Activated CD8-positive, alpha-beta memory T cell treated with anti-CD3 and anti-CD28 coated beads for 1 hour (primary cell): Measurements from ENCODE around the gene PPFIA1.

Source experiments
- DNase-seq, 2 donors: peaks; one replicate each; pipeline ENCODE4 v3.0.0-alpha.2; 2020; ENCODE audit warnings: low read depth in 1 of 2; ENCODE audit errors: extremely low read depth in 1 of 2

The PPFIA1 gene

GRCh38 chr11:70428701-70429427 is 158.4 kb downstream of the PPFIA1 start:
- DNase-seq: no peak

GRCh38 chr11:70429428-70429705 is 158.9 kb downstream of the PPFIA1 start:
- no peak for DNase-seq

DNA sequence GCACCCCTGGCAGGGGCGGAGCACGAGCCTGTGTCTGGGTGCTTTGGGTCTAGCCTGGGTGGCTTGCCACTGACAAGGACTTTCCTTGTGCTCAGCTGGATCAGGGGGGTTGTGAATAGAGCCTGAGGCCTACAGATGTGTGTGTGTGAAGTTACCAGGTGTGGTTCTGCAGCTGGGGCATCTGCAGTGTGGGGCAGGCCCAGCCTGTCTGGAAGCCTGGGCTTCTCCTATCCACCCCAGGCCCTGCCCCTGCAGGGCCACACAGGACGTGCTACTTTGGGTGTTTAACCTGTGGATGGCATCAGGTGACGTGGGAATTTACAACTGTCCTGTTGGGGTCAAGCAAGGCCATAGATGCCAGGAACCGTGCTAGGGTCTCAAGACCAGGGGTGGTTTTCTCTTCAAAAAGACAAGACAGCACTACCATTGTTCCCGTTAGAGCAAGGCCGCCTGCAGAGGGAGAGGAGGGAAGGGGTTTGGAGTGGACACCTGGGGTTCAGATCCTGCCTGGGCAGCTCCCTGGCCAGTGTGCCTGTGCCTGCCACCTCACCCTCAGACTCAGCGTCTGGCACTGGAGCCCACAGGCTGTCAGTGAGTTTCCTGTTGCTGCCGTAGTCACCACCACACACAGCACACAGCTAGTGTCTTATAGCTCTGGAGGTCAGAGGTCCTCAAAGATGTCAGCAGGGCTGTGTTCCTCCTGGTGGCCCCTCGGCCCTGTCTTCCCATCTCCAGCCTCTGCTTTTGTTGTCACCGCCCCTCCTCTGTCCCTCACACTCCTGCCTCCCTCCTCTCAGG is 159.4 kb downstream of the PPFIA1 start:
- no peak for DNase-seq

- no peak for DNase-seq
Measured at GRCh38 chr11:70430671-70431574, 160.4 kb downstream of the PPFIA1 start.

DNA sequence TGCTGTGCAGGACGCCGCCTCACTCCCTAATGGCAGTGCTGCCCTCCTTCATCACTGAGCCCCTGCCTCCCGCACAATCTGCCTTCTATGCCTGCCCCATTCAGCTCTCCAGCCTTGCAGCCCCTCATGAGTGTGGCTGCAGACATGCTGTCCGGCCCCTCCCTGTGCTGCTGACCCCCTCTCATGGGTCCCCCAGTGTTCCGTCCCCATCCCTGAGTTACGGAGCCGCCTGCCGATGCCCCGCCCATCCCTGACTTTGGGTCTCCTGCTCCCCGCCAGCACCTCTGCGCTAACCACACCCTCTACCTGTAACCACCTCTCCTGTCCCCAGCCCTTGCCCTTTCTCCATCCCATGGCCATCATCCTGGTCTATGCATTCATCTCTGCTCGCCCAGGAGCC is 161.1 kb downstream of the PPFIA1 start:
- no peak for DNase-seq

GRCh38 chr11:70432065-70432464 is 161.6 kb downstream of the PPFIA1 start:
- no peak for DNase-seq

DNA sequence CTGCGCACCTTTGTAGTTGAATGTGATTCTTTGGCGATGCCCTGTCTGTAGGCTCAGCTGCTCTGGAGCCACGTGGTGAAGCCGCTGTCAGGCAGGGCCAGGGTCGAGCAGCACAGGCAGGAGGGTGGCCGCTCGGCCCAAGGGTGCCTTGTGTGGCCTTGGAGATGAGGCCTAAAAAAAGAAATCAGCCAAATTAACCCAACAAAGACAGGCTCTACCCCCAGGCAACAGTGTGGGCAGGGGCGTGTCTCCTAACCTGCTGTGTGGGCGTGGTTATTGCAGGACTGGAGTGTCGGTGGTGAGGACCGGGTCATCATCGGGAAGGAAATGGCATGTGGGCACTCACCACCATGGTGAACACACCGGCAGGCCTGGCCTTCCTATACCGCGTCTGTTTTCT is 162.1 kb downstream of the PPFIA1 start:
- no peak for DNase-seq

DNA sequence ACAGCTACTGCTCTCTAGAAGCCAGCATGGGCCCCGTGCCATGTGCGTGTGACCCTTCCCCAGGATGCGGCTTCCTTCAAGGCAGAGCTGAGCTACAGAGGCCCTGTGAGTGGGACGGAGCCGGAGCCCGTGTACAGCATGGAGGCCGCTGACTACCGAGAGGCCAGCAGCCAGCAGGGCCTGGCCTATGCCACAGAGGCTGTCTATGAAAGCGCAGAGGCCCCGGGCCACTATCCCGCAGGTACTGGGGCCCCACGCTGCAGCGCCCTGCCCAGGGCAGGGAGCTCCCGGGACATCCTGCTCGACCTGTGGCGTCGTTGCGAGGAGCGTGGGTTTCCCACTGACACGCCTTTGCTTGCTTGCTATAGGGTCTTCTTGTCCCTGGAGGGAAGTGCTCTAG is 162.5 kb downstream of the PPFIA1 start:
- no peak for DNase-seq

- DNase-seq: no peak
Measured at GRCh38 chr11:70433526-70433925, 163.0 kb downstream of the PPFIA1 start.
